CD4-positive, alpha-beta T cell treated with Interleukin-1 beta for 1 hour (primary cell): ENCODE measurements around the gene RANBP17.
A peak's percentile ranks its signal among the peaks of the same experiment; 100 is the strongest.

Experiments used
- DNase-seq, 2 donors: peaks; one replicate each; pipeline ENCODE4 v3.0.0-alpha.2; 2020 to 2022

RANBP17 gene

GRCh38 chr5:171323007-171323406, 461.2 kb downstream of the RANBP17 start:
- DNase-seq, result no peak

- DNase-seq, result no peak
These were observed 462.2 kb downstream of the RANBP17 start for GRCh38 chr5:171323806-171324632.

DNA sequence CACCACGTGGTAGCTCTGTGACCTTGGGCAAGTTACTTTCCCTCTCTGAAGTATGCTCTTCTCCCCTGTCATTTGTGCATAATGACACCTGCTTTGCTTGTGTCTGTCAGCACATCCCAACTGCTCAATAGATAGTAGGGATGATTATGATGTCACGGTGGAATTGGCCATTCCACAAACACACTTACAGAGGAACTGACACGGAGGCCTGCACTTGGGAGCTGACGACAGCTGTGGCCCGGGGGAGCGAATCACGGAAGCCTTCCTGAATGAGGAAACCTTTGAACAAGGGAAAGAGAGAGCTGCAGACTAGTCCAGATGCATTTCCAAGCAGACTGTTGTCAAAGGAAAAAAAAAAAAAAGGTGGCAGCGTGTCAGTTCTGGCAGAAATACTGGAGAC, 468.2 kb downstream of the RANBP17 start:
- no peak for DNase-seq

DNA sequence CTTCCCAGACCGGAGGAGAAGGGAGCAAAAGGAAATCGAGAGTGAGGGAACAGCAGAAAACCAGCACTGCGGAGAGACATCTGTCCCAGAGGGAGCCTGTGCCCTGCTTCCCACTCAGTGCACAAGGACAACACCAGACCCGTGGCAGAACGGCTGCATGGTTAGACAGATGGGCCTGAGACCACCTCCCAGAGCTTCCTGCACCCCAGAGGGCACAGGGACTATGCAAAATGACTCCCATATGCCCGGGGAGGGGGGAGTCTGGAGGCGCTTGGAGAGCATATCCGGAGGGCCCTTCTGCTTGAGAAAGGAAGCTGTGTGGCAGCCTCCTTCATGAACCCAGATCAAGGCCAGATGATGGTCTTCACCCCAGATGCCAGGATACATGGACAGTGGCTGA, 473.8 kb downstream of the RANBP17 start:
- no peak for DNase-seq

DNA sequence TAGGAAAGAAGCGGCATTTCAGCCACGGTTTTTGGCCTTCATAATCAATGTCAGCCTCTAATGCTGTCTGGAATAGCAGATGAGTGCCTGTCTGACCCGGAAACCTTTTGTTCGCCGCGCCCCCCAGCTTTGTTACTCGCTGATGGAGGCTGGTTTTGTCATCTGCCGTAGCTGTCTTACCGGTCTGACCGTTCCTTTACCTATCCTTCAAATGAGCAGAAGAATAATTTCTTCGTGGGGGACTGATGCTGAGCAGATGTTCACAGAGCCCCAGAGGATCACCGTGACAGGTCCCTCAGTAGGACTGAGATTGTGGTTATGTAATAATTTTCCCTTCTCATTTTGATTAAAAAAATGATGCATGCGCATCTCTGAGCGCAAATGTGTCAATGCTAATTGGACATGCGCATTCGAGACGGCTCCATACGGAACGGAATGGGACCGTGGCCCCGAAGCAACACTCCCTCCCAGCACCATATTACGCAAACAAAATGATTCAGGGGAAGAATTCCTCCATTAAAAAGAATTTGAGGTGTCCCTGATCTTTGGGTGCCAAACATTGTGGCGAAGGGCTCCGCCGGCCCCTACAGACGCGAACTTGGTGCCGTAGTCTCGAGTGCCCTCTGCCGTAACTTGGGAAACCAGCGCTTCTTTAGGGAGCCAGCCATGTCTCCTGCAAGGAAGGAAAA, 474.8 kb downstream of the RANBP17 start:
- DNase-seq, result peak in 1 of 2 donors; percentile 8

- DNase-seq, result no peak
These were observed 475.4 kb downstream of the RANBP17 start for GRCh38 chr5:171337210-171337569.

DNA sequence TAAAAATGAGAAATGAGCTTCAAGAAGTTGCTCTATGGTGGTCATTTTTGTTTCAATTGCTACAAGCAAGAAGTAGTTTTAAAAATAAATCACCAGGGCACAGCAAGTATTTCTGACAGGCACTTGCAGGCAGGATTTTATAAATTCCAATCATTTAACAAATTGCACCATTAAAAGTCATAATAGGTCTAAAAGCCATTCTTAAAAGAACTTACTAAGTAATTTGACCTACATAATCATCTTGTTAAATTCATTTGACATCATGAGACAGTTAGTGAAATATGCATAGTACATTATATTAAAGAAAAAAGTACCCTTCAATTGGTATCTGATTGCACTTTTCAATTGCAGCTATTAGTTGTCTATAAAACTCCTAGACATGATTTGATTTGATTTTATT, 478.2 kb downstream of the RANBP17 start:
- DNase-seq, result no peak

- no peak for DNase-seq
These were observed 478.7 kb downstream of the RANBP17 start for GRCh38 chr5:171340491-171340890.

- peak; percentile 13 to 39 for DNase-seq
These were observed 480.7 kb downstream of the RANBP17 start for GRCh38 chr5:171342362-171343111.

GRCh38 chr5:171344936-171345608, 483.3 kb downstream of the RANBP17 start:
- DNase-seq, result no peak
